KG1 (cell line): ENCODE measurements around the gene MTMR11.

Experiments
- DNase-seq: peaks from one replicate; lab custom pipeline; 2025; lab: John Stamatoyannopoulos, UW

Gene MTMR11

DNA sequence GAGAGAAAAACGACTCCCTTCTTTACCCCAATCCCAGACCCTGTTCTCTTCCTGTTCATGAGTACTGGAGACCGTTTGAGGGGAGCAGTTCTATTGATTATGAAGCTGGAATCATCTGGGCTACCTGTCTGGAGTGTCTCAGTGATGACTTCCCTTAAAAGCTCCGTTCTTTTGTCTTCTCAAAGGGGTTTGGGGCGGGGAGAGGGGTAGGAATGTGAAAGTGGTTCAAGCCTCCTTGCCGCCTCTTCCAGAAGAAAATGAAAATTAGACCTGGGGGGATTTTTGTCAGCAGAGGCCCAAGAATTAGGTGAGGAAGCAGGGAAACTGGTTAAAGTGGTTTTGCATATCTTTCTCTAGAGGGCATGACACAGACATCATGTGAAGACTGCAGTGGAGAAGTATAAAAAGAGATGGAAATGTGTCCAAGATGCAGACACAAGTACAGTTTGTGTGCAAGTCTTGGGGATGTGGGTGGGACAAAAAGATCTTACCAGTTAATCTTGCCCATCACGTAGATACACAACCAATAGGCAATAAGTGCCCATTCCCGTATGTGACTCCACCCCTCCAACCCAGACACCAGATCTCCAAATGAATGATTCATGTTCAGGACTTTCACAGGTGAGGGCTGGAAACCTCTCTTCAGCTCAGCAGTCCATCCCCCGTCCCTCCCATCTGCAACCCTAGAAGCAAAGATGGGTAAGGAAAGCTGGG, 470 bp upstream of the MTMR11 start:
- DNase-seq = no peak

DNA sequence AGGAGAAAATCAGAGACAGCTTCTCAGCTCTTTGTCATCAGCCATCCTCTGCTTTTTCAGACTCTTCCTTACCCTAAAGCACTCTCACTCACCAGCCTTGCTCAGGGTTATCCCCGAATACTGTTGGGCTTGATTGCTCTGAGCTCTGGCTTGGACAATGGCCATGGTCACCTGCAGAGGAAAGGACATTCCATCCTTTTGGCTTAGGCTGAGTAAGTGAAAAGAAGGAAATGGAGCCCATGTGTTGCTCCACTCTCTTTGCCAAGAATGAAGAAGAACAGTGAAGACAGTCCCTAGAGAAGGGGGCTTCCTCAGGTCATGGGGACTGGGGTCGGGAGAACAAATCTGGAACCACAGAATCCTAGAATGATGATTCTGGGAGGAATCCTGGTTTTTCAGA, 2.3 kb downstream of the MTMR11 start:
- DNase-seq = no peak

DNA sequence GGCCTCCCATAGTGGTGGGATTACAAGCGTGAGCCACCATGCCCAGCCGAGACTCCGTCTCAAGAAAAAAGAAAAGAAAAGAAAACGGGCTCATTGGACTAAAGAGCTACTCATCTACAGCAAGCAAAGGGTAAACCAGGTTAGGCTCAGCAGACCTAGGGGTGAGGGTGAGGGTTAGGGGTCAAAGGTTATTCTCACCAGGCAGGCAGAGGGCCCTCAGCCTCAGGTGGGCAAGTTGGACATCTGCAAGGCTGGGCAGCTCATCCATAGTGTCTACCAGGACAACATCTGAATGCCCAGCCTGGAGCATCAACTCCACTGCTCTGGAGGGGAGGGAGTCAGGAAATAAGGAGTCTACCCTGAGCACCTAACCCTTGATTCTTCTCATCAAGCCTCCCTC, 3.5 kb downstream of the MTMR11 start:
- no peak for DNase-seq

DNA sequence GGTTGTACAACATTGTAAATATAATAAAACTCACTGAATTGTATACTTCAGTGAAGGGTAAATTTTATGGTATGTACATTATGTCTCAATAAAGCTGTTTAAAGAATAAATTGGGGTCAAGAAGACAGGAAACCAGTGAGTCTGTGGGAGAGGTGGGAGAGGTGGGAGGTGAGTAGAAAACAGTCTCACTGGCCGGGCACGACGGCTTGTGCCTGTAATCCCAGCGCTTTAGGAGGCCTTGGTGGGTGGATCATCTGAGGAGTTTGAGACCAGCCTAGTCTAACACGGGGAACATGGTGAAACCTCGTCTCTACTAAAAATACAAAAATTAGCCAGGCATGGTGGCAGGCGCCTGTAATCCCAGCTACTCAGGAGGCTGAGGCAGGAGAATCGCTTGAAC, 4.2 kb downstream of the MTMR11 start:
- no peak for DNase-seq

DNA sequence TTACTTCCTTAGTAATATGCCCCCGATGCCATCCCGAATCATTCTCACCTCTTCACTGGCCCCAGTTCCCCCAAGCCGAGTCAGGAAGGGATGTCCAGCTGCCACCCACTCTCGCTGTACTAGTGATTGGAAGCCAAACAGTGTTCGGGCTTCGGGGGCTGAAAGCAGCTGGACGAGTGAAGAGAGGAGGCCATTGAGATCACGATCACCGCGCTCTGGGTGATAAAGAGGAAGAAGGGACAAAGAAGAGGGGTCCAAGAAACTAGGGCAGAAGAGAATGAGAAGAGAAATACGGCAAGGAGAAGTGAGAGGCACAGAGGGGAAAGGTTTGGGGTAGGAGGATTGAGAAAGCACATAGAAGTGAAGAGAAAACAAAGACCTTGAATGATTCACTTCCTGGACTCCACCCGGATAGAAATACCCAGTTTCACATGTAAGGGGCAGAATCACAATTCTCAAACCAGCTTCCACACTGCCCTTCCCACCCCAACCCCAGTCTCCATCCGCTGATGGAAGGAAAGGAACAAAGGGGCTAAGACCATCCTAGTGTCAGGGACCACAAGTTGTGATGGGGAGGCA, 5.4 kb downstream of the MTMR11 start:
- DNase-seq = no peak

DNA sequence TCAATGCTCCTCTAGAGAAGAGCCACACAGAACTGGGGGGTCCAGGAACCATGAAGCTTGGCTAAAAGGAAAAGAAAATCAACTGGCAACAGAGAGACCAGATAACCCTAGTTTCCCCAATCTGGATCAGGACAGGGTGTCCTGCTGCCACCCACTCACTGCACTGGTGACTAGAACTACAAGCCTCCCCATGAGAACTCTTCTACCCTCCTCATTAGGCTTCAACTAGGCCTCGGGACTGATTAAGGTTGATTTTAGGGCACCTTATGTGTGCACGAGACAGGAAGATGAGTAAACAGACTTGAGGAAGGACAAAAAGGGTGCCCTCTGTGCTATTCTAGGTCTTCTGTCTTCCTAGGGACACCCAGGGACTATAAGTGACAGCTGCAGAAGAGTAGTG, 6.8 kb downstream of the MTMR11 start:
- DNase-seq = no peak

DNA sequence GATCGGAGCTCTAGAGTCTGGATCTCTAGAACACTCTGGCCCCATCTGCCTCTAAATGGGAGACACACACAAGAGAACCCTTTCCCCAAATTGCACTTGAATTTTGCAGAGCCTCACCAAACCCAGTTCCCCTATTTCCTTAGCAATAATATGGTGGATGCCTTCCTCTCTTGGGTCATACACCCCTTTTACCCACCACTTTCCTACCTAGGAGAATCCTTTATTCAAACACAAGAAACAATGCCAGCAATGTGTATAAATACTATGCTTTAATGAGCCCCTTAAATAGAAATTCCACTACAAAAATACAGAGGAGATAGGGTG, 8.3 kb downstream of the MTMR11 start:
- no peak for DNase-seq

DNA sequence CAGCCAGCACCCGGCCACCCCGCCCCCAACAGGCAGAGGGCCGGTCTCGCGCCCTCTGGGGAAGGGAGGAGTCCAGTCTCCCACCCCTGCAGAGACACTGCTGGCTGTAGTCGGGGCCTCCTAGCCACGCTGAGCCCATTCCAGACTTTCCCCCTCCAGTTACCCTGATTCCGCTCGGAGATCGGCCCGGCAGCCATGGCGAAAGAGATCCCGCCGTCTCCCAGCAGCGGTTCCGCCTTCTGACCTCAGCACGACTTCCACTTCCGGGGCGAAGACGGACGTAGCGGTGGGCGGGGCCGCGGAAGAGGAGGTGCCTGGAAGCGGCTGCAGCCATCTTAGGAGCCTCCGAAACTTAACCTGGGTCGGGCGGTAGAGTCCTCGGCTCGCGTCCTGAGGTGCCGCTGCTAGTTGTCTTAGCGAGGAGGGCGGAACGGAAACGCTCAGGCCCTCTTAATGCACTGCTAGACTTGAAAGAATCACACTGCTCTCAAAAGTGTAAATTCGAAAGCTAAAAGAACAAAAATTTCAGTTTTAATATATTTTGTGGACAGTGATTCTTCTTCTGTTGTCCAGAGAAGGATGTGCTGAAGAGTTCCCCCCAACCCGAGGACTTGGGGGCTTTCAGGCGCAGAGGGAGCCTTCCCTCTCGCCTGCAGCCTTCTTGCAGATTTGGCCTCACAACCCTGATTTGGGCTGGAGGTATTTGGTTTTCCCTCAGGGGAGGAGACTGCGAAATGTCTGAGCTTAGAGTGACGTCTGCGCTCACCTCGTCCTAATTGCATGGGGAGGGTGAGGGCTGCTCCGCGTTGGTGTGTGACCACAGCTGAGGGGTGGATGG, 8.9 kb downstream of the MTMR11 start, which contains the start of gene SF3B4:
Gene SF3B4, minus strand, starts transcription at position 241 of the 838 bp plus-strand sequence. Its CDS starts 44 bp downstream, at position 197.
- DNase-seq = peak; percentile 80

DNA sequence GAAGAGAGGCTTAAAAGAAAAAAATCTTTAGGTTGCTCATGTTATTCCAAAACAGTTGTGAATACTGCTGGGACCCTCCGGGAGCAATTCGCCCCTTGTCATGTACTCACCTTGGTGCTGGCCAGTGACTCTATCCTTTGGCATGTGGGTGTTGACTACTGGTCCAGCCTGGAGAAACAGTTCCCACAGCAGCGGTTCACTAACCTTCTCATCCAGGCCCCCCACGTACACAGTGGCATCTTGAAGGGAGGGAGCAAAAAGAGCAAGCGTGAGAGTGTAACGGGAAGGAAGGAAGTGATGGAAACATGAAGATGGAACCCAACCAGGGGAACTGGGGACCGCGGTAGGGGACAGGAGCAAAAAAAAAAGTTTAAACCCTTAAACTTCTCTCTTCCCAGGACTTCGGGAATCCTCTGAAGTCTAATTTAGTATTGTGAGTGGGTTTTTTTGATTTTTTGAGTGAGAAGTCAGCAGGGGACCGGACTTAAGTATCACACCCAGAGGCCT, 9.6 kb downstream of the MTMR11 start:
- DNase-seq = no peak

DNA sequence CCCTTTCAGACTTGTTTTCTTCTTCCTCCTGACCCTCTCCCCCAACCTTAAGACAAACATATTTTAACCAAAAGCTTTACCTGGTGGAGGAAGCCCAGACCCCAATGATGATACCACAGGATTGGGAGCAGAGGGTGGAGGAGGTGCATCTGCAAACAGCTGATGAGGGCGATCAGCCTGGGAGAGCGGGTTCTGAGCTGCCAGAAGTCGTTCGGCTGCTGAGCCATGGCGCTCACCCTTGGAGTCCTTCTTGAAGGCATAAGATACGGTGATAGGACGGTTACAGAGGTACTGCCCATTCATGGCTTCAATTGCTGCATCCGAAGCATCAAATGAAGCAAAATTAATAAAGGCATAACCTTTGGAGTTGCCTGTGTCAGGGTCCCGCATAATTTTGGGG, 10.4 kb downstream of the MTMR11 start:
- no peak for DNase-seq

DNA sequence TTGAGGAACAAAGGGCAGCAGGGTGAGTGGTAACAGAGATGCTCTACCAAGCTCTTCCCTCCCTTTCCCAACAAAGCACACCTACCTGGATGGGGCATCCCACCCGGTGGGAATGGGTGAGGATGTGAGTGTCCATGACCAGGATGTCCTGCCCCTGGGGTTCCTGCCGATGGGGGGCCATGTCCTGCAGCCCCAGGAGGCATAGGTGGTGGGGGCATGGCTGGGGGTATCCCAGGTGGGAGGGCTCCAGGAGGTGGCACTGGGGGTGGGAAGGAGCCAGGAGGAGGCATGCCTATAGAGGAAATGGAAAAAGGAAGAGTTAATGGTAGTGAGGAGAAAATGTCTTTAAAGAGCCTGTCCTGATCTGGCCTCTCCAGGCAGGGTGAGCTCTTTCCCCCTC, 10.9 kb downstream of the MTMR11 start:
- DNase-seq = no peak

DNA sequence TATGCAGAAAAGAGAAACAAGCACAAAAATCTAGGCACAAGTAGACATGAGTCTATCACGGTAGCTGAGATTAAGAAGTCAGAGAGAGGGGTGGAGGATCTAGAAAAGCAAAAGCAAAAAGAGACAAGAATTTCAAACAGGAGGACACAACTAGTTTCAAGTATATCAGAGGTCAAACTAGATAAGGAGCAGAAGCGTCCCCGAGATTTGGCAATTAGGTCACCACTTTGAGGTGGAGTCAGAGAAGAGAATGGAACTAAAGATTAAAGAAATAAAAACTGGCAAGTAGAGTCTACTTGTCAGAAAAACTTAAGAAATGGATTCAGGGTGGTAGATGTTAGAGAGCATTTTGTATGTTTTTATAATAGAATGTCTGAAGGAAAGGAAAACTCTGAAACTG, 11.3 kb downstream of the MTMR11 start:
- DNase-seq = no peak

DNA sequence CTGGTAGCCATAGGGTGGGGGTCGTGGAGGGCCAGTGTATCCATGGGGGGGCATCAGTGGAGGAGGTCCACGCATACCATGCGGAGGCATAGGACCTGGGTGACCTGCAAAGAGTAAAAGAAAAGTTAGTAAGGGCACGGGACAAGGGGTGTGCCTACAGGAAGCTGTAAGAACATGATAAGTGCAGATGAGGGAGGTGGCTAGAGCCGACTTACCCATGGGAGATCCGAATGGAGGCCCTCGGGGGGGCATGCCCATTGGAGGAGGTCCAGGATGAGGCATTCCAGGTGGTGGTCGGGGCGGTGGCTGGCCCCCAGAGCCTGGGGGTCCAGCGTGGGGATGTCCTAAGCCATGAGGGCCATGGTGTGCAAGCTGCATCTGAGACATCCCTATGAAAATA, 13.1 kb downstream of the MTMR11 start:
- DNase-seq = no peak

DNA sequence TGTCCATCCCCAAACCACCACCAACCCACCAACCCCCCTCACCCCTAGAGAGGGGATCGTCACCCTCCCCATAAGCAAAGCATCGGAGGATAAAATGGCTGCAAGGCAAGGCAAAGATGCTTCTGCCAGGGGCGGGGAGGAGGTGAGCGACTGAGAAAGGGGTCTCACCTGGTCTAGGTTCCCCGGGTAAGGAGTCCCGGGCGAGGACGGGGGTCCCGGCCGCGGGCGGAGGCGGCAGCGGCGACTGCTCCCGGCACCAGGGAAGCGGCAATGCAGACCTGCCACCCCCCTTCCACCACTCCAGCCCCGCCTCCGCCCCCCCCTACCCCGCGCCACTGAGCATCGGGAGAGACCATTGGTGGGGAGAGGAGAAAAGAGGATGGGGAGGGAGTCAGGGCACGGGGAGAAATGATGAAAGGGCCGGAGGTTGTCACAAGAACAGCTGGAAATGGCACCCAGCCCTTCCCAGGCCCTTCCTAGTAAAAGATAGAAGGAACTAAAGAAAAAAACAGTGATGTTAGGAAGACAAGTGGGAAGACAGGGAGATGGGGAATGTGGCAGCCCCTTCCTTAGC, 19.0 kb downstream of the MTMR11 start, which contains the start of gene SV2A:
Gene SV2A, minus strand, starts transcription at position 274 of the 574 bp plus-strand sequence. CDS start 4,004 bp downstream, outside the sequence.
- DNase-seq = no peak

DNA sequence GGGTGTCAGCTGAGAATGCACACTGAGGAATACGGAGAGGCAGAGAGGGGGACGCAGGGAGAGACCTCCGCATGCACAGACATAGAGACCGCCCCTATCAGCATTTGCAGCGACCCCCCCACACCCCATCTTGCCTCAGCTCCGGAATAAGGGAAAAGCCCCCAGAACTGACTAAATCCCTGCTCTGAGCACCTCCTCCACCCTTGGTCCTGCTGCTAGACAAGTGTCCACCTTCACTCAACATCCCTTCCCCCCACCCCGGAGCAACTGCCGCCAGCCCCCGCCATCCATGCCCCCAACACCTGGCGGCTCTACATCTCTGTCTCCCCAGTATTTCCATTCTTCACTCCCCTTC, 19.8 kb downstream of the MTMR11 start:
- no peak for DNase-seq

DNA sequence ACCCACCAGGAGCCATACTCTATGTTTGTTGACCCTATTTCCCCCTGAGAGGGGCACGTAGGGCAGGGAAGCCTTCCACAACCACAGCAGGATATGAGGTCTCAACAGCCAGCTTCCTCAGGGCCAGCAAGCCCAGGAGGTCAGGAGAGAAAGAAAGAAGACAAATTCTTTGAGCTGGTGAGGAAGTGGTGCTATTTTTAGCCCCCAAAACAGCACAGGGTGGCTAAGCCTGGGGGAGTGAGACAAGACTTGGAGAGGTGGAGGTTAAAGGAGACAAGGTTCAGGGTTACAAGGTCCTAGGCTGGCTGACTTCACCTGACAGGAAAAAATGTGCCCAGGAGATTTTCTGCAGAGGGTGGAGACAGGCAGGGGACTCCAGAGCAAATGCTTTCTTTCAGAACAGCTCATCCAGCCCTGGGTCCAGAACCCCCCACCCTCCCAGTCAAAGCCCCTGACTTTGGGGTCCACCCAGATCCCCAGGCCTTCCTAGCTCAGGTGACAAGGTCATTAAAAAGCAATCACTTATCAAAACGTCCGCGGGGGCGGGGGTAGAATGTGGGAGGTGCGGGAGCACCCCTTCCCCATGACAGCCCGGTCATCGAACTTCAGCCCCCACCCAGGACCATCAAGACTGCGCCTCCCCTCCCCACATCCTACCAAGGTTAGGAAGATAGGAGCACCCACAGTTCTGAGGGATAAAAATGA, 20.3 kb downstream of the MTMR11 start:
- no peak for DNase-seq

DNA sequence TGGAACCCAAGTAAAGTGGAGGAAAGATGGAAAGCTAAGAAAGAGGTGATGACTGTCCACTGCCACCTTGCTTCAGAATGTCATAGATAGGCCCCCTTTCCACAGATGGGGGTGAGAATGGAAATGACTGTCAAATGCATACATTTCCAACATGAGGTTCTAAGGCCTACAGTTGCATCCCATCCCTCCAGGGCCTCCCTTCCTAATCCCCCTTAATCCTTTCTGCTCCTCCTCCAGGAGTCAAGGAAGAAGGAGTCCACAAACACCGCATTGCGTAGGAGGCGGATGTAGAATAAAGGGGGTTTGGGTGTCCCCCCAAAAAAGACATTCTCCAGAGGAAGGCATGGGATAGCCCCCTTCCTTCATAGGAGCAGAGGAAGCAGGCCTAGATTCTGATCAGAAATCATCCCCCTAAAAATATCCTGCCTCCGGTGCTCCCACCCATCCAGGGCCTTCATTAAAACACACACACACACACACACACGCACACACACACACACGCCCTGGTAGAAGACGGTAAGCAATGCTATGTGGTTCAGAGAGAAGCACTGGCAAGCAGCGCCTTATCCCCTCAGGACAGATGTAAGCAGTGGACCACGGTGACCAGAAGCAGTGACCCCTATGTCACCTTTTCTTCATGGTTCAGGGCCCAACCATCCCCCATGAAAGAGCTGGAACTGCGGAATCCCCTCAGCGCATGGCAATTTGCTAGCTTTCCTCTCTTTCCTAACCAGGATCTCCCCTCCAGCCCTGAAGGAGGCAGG, 21.1 kb downstream of the MTMR11 start:
- no peak for DNase-seq

DNA sequence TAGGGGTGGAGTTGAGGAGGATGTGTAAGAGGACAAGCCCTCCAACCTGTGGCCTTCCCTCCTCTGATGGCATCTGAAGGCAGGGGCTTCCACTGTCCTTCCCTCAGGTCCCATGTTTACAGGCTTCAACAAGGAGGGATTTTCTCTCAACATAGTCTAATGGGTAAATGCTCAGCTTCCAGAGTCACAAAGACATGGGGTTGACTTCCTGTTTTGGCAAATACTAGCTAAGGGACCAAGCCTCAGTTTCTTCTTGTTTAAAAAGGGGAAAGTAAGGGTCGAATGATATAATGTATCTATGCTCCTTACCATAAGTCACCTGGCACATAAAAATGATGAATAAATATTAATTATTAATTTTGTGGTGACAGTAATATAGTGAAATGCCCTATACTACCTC, 22.1 kb downstream of the MTMR11 start:
- DNase-seq = no peak

DNA sequence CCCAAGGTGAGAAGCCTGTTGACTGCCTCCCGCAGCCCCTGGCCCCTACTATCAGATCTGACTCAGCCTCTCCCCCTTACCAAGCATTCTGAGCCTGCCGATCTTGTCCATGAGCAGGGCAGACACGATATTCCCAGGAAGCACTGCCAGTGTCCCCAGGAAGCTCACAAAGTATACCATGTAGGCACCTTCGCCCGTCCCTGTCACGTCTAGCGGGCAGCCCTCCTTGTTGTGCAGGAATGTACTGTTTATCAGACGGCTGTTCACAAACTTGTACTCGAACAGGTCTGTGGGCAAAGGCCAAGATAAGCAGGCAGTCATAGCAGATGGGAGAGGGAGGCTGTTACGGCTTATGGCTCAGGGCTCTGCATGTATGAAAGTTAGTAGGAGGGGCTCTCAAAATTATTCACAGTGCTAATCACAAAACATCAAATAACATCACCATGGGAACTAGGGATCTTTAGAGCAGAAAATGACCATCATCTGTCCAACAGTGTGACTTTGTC, 30.1 kb downstream of the MTMR11 start:
- no peak for DNase-seq

DNA sequence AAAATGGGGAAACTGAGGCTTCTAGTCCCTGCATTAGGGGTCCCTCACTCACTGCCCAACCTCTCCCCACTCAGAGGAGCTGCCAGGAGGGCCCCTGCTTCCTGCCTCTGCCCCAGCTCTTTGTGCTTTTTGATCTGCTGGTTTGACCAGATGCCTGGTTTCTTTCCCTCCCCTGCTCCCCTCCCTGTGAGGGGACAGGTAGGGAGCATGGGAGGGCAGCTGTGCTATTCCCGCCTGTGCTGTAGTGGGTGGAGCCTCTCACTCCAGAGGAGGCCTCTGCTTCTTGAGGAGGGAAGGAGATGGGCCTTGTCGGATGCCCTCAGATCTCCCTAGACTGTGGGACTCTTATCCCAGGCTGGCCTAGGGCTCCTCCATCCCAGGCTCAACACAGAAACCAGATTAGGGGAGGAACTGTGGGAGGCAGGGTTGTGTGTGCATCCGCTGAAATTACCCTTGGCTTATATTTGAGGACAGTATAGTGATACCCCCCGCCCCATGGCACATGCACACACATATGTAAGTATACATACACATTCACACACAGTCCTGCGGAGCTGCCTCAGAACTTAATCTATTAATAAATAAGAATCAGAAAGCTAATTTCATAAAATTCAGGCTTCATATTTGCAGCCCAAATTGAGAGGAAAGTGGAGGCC, 32.7 kb downstream of the MTMR11 start:
- no peak for DNase-seq
